Prostate gland (tissue), 2 donors: ENCODE results near the gene TJAP1. TPM values are rescaled to one million over a fixed set of nuclear protein-coding genes. Genes with fewer than 3 reads are reported as not detected.
"Not testable (repeated sequence)": the region's sequence is repeated elsewhere in the genome, so short reads cannot be mapped to it uniquely, and the experiment has no call there.

Experiments
- DNase-seq: peaks from one replicate; pipeline ENCODE4 v3.0.0-alpha.2; 2019; ENCODE audit warnings: low spot score
- H3K27ac ChIP-seq, 2 donors: fragments of 200-600 bp; sonication (generic); 2 replicates each; pipeline ENCODE4 v1.5.1; 2017 to 2019
- H3K27me3 ChIP-seq: fragments of 200-600 bp; sonication (generic); replicated peaks from 2 replicates; pipeline ENCODE4 v1.5.1; 2019; ENCODE audit not compliant: insufficient read depth
- H3K36me3 ChIP-seq, 2 donors: fragments of 200-600 bp; sonication (generic); 1 replicate in 1 of 2; 2 replicates in 1 of 2; pipeline versions ENCODE4 v1.5.1 to v1.8.1; 2017 to 2019
- H3K4me1 ChIP-seq: fragments of 200-600 bp; sonication (generic); replicated peaks from 2 replicates; pipeline ENCODE4 v1.5.1; 2019
- H3K4me3 ChIP-seq, 2 donors: fragments of 200-600 bp; sonication (generic); 2 replicates each; pipeline ENCODE4 v1.5.1; 2017 to 2019
- H3K9me3 ChIP-seq: fragments of 200-600 bp; sonication (generic); 2 replicates; pipeline ENCODE4 v1.5.1; 2017
- POLR2A ChIP-seq: fragments of 450-650 bp; IDR thresholded peaks from one replicate; pipeline ENCODE4 v1.6.1; 2016; ENCODE audit warnings: antibody characterized with exemption, mild to moderate bottlenecking
- POLR2AphosphoS5 ChIP-seq: sonication (generic); formaldehyde crosslinking; IDR thresholded peaks from one replicate; pipeline ENCODE4 v1.6.1; 2017; ENCODE audit warnings: antibody characterized with exemption
- WGBS: methylation state at CpG from one replicate; pipeline ENCODE4 v1.1.5; 2018; 5-methylcytosine and 5-hydroxymethylcytosine counted together
- intact Hi-C: fragments of 100-400 bp; cut with DNase I; formaldehyde crosslinking; loops from one replicate; pipeline ENCODE4 v1.14.2; 2022
- total RNA-seq, 2 donors: library from RNA; depleted of rRNA; stranded (reverse); fragments of >200 nt; gene quantifications; one replicate each; pipeline ENCODE4 v1.1.0, GENCODE V29; 2016
- TF ChIP-seq, protein P1 (sequence below), 4 experiments: fragments of 200-600 bp in 2 of 4; fragments of 450-650 bp in 2 of 4; sonication (generic) in 2 of 4; IDR thresholded peaks; 1 replicate in 3 of 4; 2 replicates in 1 of 4; pipeline ENCODE4 v1.5.1; 2016 to 2019; ENCODE audit warnings: antibody characterized with exemption in 4 of 4, mild to moderate bottlenecking in 2 of 4, moderate library complexity in 2 of 4

Gene TJAP1
- total RNA-seq, 2 donors from 2014 or later: 29.1 to 51.6 TPM

DNA sequence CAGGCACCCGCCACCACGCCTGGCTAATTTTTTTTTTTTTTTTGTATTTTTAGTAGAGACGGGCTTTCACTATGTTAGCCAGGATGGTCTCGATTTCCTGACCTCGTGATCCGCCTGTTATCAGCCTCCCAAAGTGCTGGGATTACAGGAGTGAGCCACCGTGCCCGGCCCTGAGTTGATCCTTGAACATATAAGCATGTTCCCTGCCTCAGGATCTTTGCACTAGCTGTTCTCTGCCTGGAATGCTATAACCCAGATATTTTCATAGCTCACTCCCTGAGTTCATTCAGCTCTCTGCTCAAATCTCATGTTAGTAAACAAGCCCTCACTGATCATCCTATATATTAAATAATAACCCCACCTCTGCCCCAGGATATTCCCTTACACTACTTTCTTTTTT, 13.0 kb upstream of the TJAP1 start:
- DNase-seq: no peak
- intact Hi-C loops: no loop called here
- Histone ChIP-seq H3K4me3 (no peak overlapping the region), H3K27me3 (no peaks in the 10 kb centered on the region), H3K36me3 (no peaks in the 10 kb centered on the region), H3K27ac (no peak overlapping the region), H3K4me1 (no peaks in the 10 kb centered on the region), H3K9me3 (no peaks in the 10 kb centered on the region)
- no peak for TF ChIP-seq POLR2AphosphoS5
- TF ChIP-seq POLR2A: no peak
- TF ChIP-seq, protein P1, sequence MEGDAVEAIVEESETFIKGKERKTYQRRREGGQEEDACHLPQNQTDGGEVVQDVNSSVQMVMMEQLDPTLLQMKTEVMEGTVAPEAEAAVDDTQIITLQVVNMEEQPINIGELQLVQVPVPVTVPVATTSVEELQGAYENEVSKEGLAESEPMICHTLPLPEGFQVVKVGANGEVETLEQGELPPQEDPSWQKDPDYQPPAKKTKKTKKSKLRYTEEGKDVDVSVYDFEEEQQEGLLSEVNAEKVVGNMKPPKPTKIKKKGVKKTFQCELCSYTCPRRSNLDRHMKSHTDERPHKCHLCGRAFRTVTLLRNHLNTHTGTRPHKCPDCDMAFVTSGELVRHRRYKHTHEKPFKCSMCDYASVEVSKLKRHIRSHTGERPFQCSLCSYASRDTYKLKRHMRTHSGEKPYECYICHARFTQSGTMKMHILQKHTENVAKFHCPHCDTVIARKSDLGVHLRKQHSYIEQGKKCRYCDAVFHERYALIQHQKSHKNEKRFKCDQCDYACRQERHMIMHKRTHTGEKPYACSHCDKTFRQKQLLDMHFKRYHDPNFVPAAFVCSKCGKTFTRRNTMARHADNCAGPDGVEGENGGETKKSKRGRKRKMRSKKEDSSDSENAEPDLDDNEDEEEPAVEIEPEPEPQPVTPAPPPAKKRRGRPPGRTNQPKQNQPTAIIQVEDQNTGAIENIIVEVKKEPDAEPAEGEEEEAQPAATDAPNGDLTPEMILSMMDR (IDR thresholded peaks at IDR 0.05): no peak
- WGBS: 90% methylated on average over 8 of the region's 8 CpGs

- intact Hi-C loops: no loop called here
- no peak overlapping the region for H3K4me3 ChIP-seq
- WGBS: 64% methylated on average over 2 of the region's 2 CpGs
- H3K36me3 ChIP-seq: no peaks in the 10 kb centered on the region
- no peaks in the 10 kb centered on the region for H3K27me3 ChIP-seq
- TF ChIP-seq POLR2AphosphoS5 (no peak), POLR2A (no peak)
- TF ChIP-seq, protein P1 (IDR thresholded peaks at IDR 0.05): no peak
- no peak for DNase-seq
- H3K9me3 ChIP-seq: no peaks in the 10 kb centered on the region
- no peak overlapping the region for H3K27ac ChIP-seq
- H3K4me1 ChIP-seq: no peaks in the 10 kb centered on the region
Observed at GRCh38 chr6:43465948-43466347, 11.4 kb upstream of the TJAP1 start.

DNA sequence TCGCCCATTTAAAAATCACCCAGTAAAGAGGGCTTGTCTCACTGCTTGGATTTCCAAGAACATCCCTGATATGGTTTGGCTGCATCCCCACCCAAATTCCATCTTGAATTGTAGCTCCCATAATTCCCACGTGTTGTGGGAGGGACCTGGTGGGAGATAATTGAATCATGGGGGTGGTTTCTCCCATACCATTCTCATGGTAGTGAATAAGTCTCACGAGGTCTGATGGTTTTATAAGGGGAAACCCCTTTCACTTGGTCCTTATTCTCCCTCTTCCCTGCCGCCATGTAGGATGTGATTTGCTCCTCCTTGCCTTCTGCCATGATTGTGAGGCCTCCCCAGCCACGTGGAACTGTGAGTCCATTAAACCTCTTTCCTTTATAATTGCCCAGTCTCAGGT, 10.1 kb upstream of the TJAP1 start:
- H3K4me1 ChIP-seq, H3K36me3 ChIP-seq, intact Hi-C loops, DNase-seq, H3K27ac ChIP-seq, H3K27me3 ChIP-seq, H3K9me3 ChIP-seq, H3K4me3 ChIP-seq: not testable (repeated sequence)
- WGBS: 47% methylated on average over 5 of the region's 5 CpGs

DNA sequence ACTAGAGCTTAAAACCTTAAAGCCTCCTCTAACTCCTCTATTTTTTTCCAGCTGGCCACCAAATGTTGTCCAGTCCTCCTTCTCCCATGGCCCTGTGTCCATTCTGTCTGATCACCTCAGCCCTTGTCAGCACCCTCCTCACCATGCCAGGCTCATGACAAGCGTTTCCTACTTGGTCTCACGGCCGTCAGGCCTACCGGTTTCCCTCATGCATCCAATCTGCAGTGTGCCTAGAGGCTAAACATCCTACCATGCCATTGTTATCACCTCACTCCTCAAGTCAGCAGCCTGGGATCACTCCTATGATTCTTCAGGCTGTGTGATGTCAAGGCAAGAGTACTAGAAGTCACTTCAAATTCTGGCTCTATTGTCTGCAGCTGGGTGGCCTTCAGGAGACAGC, 9.6 kb upstream of the TJAP1 start:
- no peaks in the 10 kb centered on the region for H3K27me3 ChIP-seq
- intact Hi-C loops: no loop called here
- H3K4me3 ChIP-seq: no peak overlapping the region
- TF ChIP-seq POLR2A: no peak
- TF ChIP-seq, protein P1 (IDR thresholded peaks at IDR 0.05): no peak
- no peak for TF ChIP-seq POLR2AphosphoS5
- no peaks in the 10 kb centered on the region for H3K9me3 ChIP-seq
- DNase-seq: no peak
- WGBS: 86% methylated on average over 4 of the region's 4 CpGs
- H3K4me1 ChIP-seq: no peaks in the 10 kb centered on the region
- H3K27ac ChIP-seq: no peak overlapping the region
- no peaks in the 10 kb centered on the region for H3K36me3 ChIP-seq

DNA sequence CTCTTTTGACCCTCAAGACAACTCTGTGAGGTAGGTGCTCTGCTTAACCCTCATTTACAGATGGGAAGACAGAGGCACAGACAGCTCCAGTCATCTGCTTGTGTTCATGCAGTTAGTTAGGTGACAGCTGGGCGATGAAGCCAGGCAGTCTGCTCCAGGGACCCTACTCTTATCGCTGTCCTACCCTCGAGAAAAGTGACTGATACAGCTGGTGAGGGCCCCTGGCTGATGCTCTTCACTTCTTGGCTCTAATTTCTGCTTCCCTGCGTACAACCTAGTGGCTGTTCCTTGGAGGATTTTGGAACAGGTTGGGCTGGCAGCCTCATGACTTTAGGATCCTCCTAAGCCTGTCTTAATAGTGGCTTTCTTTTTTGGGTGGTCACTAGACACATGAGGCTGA, 9.1 kb upstream of the TJAP1 start:
- H3K27me3 ChIP-seq: no peaks in the 10 kb centered on the region
- TF ChIP-seq POLR2AphosphoS5 (no peak), POLR2A (no peak)
- TF ChIP-seq, protein P1 (IDR thresholded peaks at IDR 0.05): no peak
- DNase-seq: no peak
- intact Hi-C loops: no loop called here
- no peaks in the 10 kb centered on the region for H3K4me1 ChIP-seq
- no peaks in the 10 kb centered on the region for H3K36me3 ChIP-seq
- no peak overlapping the region for H3K4me3 ChIP-seq
- H3K9me3 ChIP-seq: no peaks in the 10 kb centered on the region
- no peak overlapping the region for H3K27ac ChIP-seq
- WGBS: 70% methylated on average over 4 of the region's 4 CpGs
